ENCODE results near the gene SAMD14.

The SAMD14 gene

GRCh38 chr17:50171371-50172071, 41.6 kb upstream of the SAMD14 start:
- Histone ChIP-seq H3K9me3 (ENCODE audit: insufficient read depth, low read length, severe bottlenecking) (no peaks in the 10 kb centered on the region), H2AFZ (ENCODE audit: low read depth, low read length) (no peak overlapping the region), H4K20me1 (ENCODE audit: insufficient read depth, low read length) (no peaks in the 10 kb centered on the region), H3K4me2 (ENCODE audit: insufficient read depth, low read length) (no peak overlapping the region), H3K4me1 (ENCODE audit: insufficient read depth, low read length) (no peaks in the 10 kb centered on the region), H3K36me3 (ENCODE audit: insufficient read depth, low read length) (no peaks in the 10 kb centered on the region), H3K27me3 (ENCODE audit: insufficient read depth, low read length, poor library complexity) (no peaks in the 10 kb centered on the region), H3K27ac (ENCODE audit: low read length) (no peak overlapping the region), H3K4me3 (ENCODE audit: low read depth in 1 of 2, low read length in 2 of 2) (no peak overlapping the region), H3K9ac (ENCODE audit: low read depth, low read length) (no peak overlapping the region), H3K79me2 (ENCODE audit: insufficient read depth, low read length) (no peaks in the 10 kb centered on the region)
- no peak for TF ChIP-seq EZH2 (IDR thresholded peaks at IDR 0.05; ENCODE audit: borderline replicate concordance, low read depth, low read length, severe bottlenecking)
- TF ChIP-seq CTCF (IDR thresholded peaks at IDR 0.05; ENCODE audit: borderline replicate concordance, extremely low read depth, low read length, poor library complexity, severe bottlenecking): no peak
- ATAC-seq (ENCODE audit: insufficient read depth, low read depth): no peak
- no peak for DNase-seq

- no peaks in the 10 kb centered on the region for H3K27me3 ChIP-seq (ENCODE audit: insufficient read depth, low read length, poor library complexity)
- ATAC-seq (ENCODE audit: insufficient read depth, low read depth): no peak
- H3K9ac ChIP-seq (ENCODE audit: low read depth, low read length): no peak overlapping the region
- no peaks in the 10 kb centered on the region for H3K9me3 ChIP-seq (ENCODE audit: insufficient read depth, low read length, severe bottlenecking)
- DNase-seq: no peak
- no peak overlapping the region for H3K27ac ChIP-seq (ENCODE audit: low read length)
- H3K36me3 ChIP-seq (ENCODE audit: insufficient read depth, low read length): no peaks in the 10 kb centered on the region
- no peaks in the 10 kb centered on the region for H4K20me1 ChIP-seq (ENCODE audit: insufficient read depth, low read length)
- TF ChIP-seq EZH2 (IDR thresholded peaks at IDR 0.05; ENCODE audit: borderline replicate concordance, low read depth, low read length, severe bottlenecking): no peak
- no peak for TF ChIP-seq CTCF (IDR thresholded peaks at IDR 0.05; ENCODE audit: borderline replicate concordance, extremely low read depth, low read length, poor library complexity, severe bottlenecking)
- no peak overlapping the region for H3K4me2 ChIP-seq (ENCODE audit: insufficient read depth, low read length)
- H3K4me1 ChIP-seq (ENCODE audit: insufficient read depth, low read length): no peaks in the 10 kb centered on the region
- H3K79me2 ChIP-seq (ENCODE audit: insufficient read depth, low read length): no peaks in the 10 kb centered on the region
- H2AFZ ChIP-seq (ENCODE audit: low read depth, low read length): no peak overlapping the region
- H3K4me3 ChIP-seq (ENCODE audit: low read depth in 1 of 2, low read length in 2 of 2): no peak overlapping the region
Observed at GRCh38 chr17:50170662-50171370, 40.9 kb upstream of the SAMD14 start.

- H3K27ac ChIP-seq (ENCODE audit: low read length): no peak overlapping the region
- H3K9me3 ChIP-seq (ENCODE audit: insufficient read depth, low read length, severe bottlenecking): no peaks in the 10 kb centered on the region
- no peaks in the 10 kb centered on the region for H3K4me1 ChIP-seq (ENCODE audit: insufficient read depth, low read length)
- H4K20me1 ChIP-seq (ENCODE audit: insufficient read depth, low read length): no peaks in the 10 kb centered on the region
- no peak overlapping the region for H2AFZ ChIP-seq (ENCODE audit: low read depth, low read length)
- no peak overlapping the region for H3K4me3 ChIP-seq (ENCODE audit: low read depth in 1 of 2, low read length in 2 of 2)
- no peaks in the 10 kb centered on the region for H3K27me3 ChIP-seq (ENCODE audit: insufficient read depth, low read length, poor library complexity)
- TF ChIP-seq EZH2 (IDR thresholded peaks at IDR 0.05; ENCODE audit: borderline replicate concordance, low read depth, low read length, severe bottlenecking): no peak
- H3K9ac ChIP-seq (ENCODE audit: low read depth, low read length): no peak overlapping the region
- DNase-seq (no peak), ATAC-seq (ENCODE audit: insufficient read depth, low read depth) (no peak)
- H3K36me3 ChIP-seq (ENCODE audit: insufficient read depth, low read length): no peaks in the 10 kb centered on the region
- no peak overlapping the region for H3K4me2 ChIP-seq (ENCODE audit: insufficient read depth, low read length)
- H3K79me2 ChIP-seq (ENCODE audit: insufficient read depth, low read length): no peaks in the 10 kb centered on the region
Observed at GRCh38 chr17:50169881-50170459, 40.0 kb upstream of the SAMD14 start.

All from DND-41 (cell line).